HCT116 (cell line): ENCODE measurements around the gene PCCB. TPM values are rescaled to one million over a fixed set of nuclear protein-coding genes. Genes with fewer than 3 reads are reported as not detected.

Source experiments
- ATAC-seq: fragments of 200-7000 bp; cut with Tn5 transposase; 2 replicates; pipeline ENCODE4 v1.9.1; 2020; ENCODE audit warnings: mild to moderate bottlenecking, moderate library complexity
- BruUV-seq: library from RNA; stranded (reverse); fragments of 400-500 nt; replicated peaks from 2 replicates; lab custom pipeline; 2021; lab: Mats Ljungman, UMichigan
- CTCF ChIA-PET: fragments of 300-600 bp; sonication (Branson Sonifier 250); formaldehyde crosslinking; loops from one replicate; lab custom pipeline; 2021; ENCODE audit warnings: antibody characterized with exemption; lab: Charles Lee
- POLR2A ChIA-PET: fragments of 300-600, 350-600 bp; sonication (Branson Sonifier 250); formaldehyde crosslinking; loops from one replicate; lab custom pipeline; 2021; ENCODE audit warnings: antibody characterized with exemption; lab: Charles Lee
- RAD21 ChIA-PET, 2 experiments: fragments of 300-600 bp; sonication (Branson Sonifier 250); formaldehyde crosslinking; loops; one replicate each; lab custom pipeline; 2023; ENCODE audit warnings: low total read pairs in 2 of 2; ENCODE audit not compliant: uncharacterized antibody in 2 of 2, unreplicated experiment in 2 of 2, low non-redundant PET in 1 of 2; lab: Charles Lee
- DNase-seq: peaks from one replicate; pipeline ENCODE4 v3.0.0-alpha.2; 2010; ENCODE audit warnings: low read depth, low spot score
- H2AFZ ChIP-seq: fragments of 200-600 bp; shearing (Covaris generic), sonication (generic); 2 replicates; pipeline ENCODE4 v1.6.1; 2017; ENCODE audit warnings: low read depth, mixed run types, mixed read lengths, antibody characterized with exemption, low read length; ENCODE audit not compliant: poor library complexity, severe bottlenecking
- H3K27ac ChIP-seq: 2 replicates; pipeline ENCODE4 v1.5.1; 2012; ENCODE audit warnings: low read depth, low read length
- H3K27me3 ChIP-seq: fragments of 200-600 bp; sonication (generic); 2 replicates; pipeline ENCODE4 v1.6.1; 2016; ENCODE audit warnings: mixed run types, low read length, mixed read lengths; ENCODE audit not compliant: insufficient read depth
- H3K36me3 ChIP-seq, 2 experiments: fragments of 200-500 bp in 1 of 2; fragments of 200-600 bp in 1 of 2; sonication (Bioruptor generic) in 1 of 2; sonication (generic) in 1 of 2; 2 replicates each; pipeline versions ENCODE4 v1.5.1 to v1.6.1; 2014 to 2016; ENCODE audit warnings: low read length in 2 of 2, inconsistent platforms in 1 of 2, mixed read lengths in 1 of 2, mixed run types in 1 of 2; ENCODE audit not compliant: insufficient read depth in 2 of 2, control insufficient read depth in 1 of 2
- H3K4me1 ChIP-seq, 2 experiments: fragments of 200-600 bp in 1 of 2; sonication (generic) in 1 of 2; 2 replicates each; pipeline versions ENCODE4 v1.5.1 to v1.6.1; 2012 to 2017; ENCODE audit warnings: low read length in 2 of 2, inconsistent platforms in 1 of 2, mild to moderate bottlenecking in 1 of 2, mixed read lengths in 1 of 2, mixed run types in 1 of 2, moderate library complexity in 1 of 2; ENCODE audit not compliant: insufficient read depth in 2 of 2, control insufficient read depth in 1 of 2
- H3K4me2 ChIP-seq: fragments of 200-600 bp; sonication (generic); 2 replicates; pipeline ENCODE4 v1.6.1; 2017; ENCODE audit warnings: mixed run types, low read length, mixed read lengths
- H3K4me3 ChIP-seq, 2 experiments: fragments of 200-600 bp in 1 of 2; sonication (generic) in 1 of 2; replicated peaks in 1 of 2; 2 replicates each; pipeline ENCODE4 v1.5.1; 2011 to 2016; ENCODE audit warnings: low read length in 2 of 2, control low read depth in 1 of 2, low read depth in 1 of 2, mild to moderate bottlenecking in 1 of 2, mixed read lengths in 1 of 2, mixed run types in 1 of 2
- H3K79me2 ChIP-seq: fragments of 200-600 bp; sonication (generic); 2 replicates; pipeline ENCODE4 v1.6.1; 2017; ENCODE audit warnings: mild to moderate bottlenecking, mixed run types, low read length, moderate library complexity, mixed read lengths; ENCODE audit not compliant: insufficient read depth
- H3K9ac ChIP-seq: fragments of 200-600 bp; sonication (generic); 2 replicates; pipeline ENCODE4 v1.6.1; 2016; ENCODE audit warnings: low read length, mixed read lengths
- H3K9me2 ChIP-seq: fragments of 200-600 bp; sonication (generic), shearing (Covaris generic); 2 replicates; pipeline ENCODE4 v1.6.1; 2017; ENCODE audit warnings: mixed run types, mild to moderate bottlenecking, moderate library complexity; ENCODE audit not compliant: insufficient read depth
- H3K9me3 ChIP-seq, 2 experiments: fragments of 200-500 bp in 1 of 2; fragments of 200-600 bp in 1 of 2; sonication (Bioruptor generic) in 1 of 2; sonication (generic) in 1 of 2; 2 replicates each; pipeline ENCODE4 v1.6.1; 2014 to 2017; ENCODE audit warnings: low read length in 2 of 2, mixed read lengths in 2 of 2, inconsistent platforms in 1 of 2, low read depth in 1 of 2, mild to moderate bottlenecking in 1 of 2, mixed run types in 1 of 2, moderate library complexity in 1 of 2; ENCODE audit not compliant: control insufficient read depth in 1 of 2, insufficient read depth in 1 of 2
- H4K20me1 ChIP-seq: fragments of 200-600 bp; sonication (generic), shearing (Covaris generic); 2 replicates; pipeline ENCODE4 v1.6.1; 2017; ENCODE audit warnings: mixed run types, mild to moderate bottlenecking, moderate library complexity; ENCODE audit not compliant: insufficient read depth
- CBX3 ChIP-seq: IDR thresholded peaks from 2 replicates; pipeline ENCODE4 v1.6.1; 2012; ENCODE audit warnings: low read depth
- CEBPB ChIP-seq: IDR thresholded peaks from 2 replicates; pipeline ENCODE4 v1.6.1; 2012; ENCODE audit warnings: low read depth
- ELF1 ChIP-seq: IDR thresholded peaks from 2 replicates; pipeline ENCODE4 v1.6.1; 2012; ENCODE audit warnings: low read depth, borderline replicate concordance
- EZH2 ChIP-seq: fragments of 200-600 bp; sonication (generic); IDR thresholded peaks from 2 replicates; pipeline ENCODE4 v1.6.1; 2017; ENCODE audit warnings: antibody characterized with exemption, mixed run types
- EZH2phosphoT487 ChIP-seq: fragments of 200-600 bp; IDR thresholded peaks from 2 replicates; pipeline ENCODE4 v1.6.1; 2018; ENCODE audit warnings: antibody characterized with exemption, borderline replicate concordance
- FOSL1 ChIP-seq: IDR thresholded peaks from 2 replicates; pipeline ENCODE4 v1.6.1; 2012; ENCODE audit warnings: low read depth
- JUND ChIP-seq: IDR thresholded peaks from 2 replicates; pipeline ENCODE4 v1.6.1; 2012
- POLR2A ChIP-seq: IDR thresholded peaks from 2 replicates; pipeline ENCODE4 v1.7.0; 2011; ENCODE audit warnings: borderline replicate concordance; ENCODE audit not compliant: insufficient read depth, insufficient read length; ENCODE audit errors: extremely low read depth
- POLR2AphosphoS5 ChIP-seq: IDR thresholded peaks from 2 replicates; pipeline ENCODE4 v1.6.1; 2011; ENCODE audit warnings: mild to moderate bottlenecking, low read depth, low read length, moderate library complexity
- RAD21 ChIP-seq: IDR thresholded peaks from 2 replicates; pipeline ENCODE4 v1.6.1; 2012; ENCODE audit warnings: low read depth, mild to moderate bottlenecking
- SIN3A ChIP-seq: IDR thresholded peaks from 2 replicates; pipeline ENCODE4 v1.6.1; 2012; ENCODE audit warnings: low read depth
- SP1 ChIP-seq: IDR thresholded peaks from 2 replicates; pipeline ENCODE4 v1.6.1; 2012; ENCODE audit warnings: low read depth
- SRF ChIP-seq: IDR thresholded peaks from 2 replicates; pipeline ENCODE4 v1.6.1; 2012; ENCODE audit warnings: low read depth
- TCF7L2 ChIP-seq: IDR thresholded peaks from 2 replicates; pipeline ENCODE4 v1.7.0; 2011; ENCODE audit warnings: borderline replicate concordance, inconsistent platforms; ENCODE audit not compliant: insufficient read depth, insufficient read length; ENCODE audit errors: extremely low read depth
- YY1 ChIP-seq: IDR thresholded peaks from 2 replicates; pipeline ENCODE4 v1.6.1; 2011; ENCODE audit warnings: low read length, low read depth, moderate library complexity, mild to moderate bottlenecking; ENCODE audit not compliant: insufficient replicate concordance; ENCODE audit errors: extremely low read depth
- ZBTB33 ChIP-seq: IDR thresholded peaks from 2 replicates; pipeline ENCODE4 v1.6.1; 2011; ENCODE audit warnings: mild to moderate bottlenecking, low read length, moderate library complexity; ENCODE audit not compliant: insufficient replicate concordance; ENCODE audit errors: extremely low read depth
- ZFX ChIP-seq: fragments of 450-650 bp; IDR thresholded peaks from 2 replicates; pipeline ENCODE4 v1.6.1; 2017
- intact Hi-C: fragments of 100-400 bp; cut with micrococcal nuclease; formaldehyde crosslinking; loops from 2 replicates; pipeline ENCODE4 v1.10.0; 2022
- total RNA-seq: library from RNA; stranded (reverse); gene quantifications from one replicate; pipeline ENCODE4 v1.2.1, GENCODE V29; 2021; ENCODE audit not compliant: unreplicated experiment
- TF ChIP-seq, protein P1 (sequence below), 3 experiments: fragments of 200-600 bp in 1 of 3; sonication (generic) in 1 of 3; IDR thresholded peaks in 2 of 3; conservative IDR thresholded peaks in 1 of 3; 2 replicates each; pipeline ENCODE4 v1.5.1; 2012 to 2017; ENCODE audit warnings: low read depth in 2 of 3, low read length in 2 of 3, antibody characterized with exemption in 1 of 3, borderline replicate concordance in 1 of 3, control low read depth in 1 of 3, mild to moderate bottlenecking in 1 of 3, mixed read lengths in 1 of 3, mixed run types in 1 of 3, moderate library complexity in 1 of 3; ENCODE audit not compliant: insufficient read depth in 1 of 3
- TF ChIP-seq, protein P2 (sequence below): IDR thresholded peaks from 2 replicates; pipeline ENCODE4 v1.6.1; 2012
- TF ChIP-seq, protein P3 (sequence below): IDR thresholded peaks from 2 replicates; pipeline ENCODE4 v1.6.1; 2012; ENCODE audit warnings: low read depth

The PCCB gene
- total RNA-seq, 1 experiment from 2014 or later: 48.9 TPM

GRCh38 chr3:136262559-136262958, 12.4 kb downstream of the PCCB start:
- Histone ChIP-seq H3K9ac (no peak overlapping the region), H3K4me1 (peaks cover 0 to 4% of the 10 kb centered on the region in 2 experiments; a peak in 1 of 4 replicates), H3K4me2 (no peak overlapping the region), H2AFZ (no peak overlapping the region), H3K9me2 (no peaks in the 10 kb centered on the region), H3K27me3 (no peaks in the 10 kb centered on the region), H3K79me2 (no peaks in the 10 kb centered on the region), H3K4me3 (no peak overlapping the region), H3K9me3 (no peaks in the 10 kb centered on the region), H3K36me3 (peaks cover 8 to 34% of the 10 kb centered on the region in 2 experiments; a peak in 3 of 4 replicates), H4K20me1 (no peaks in the 10 kb centered on the region), H3K27ac (no peak overlapping the region)
- TF ChIP-seq CBX3 (no peak), YY1 (no peak), POLR2AphosphoS5 (no peak), EZH2 (no peak), JUND (no peak), POLR2A (no peak), TCF7L2 (no peak), SRF (no peak), RAD21 (no peak), ZBTB33 (no peak), EZH2phosphoT487 (no peak), CEBPB (no peak), ELF1 (no peak), SP1 (no peak), FOSL1 (no peak), ZFX (no peak), SIN3A (no peak)
- TF ChIP-seq, protein P1, sequence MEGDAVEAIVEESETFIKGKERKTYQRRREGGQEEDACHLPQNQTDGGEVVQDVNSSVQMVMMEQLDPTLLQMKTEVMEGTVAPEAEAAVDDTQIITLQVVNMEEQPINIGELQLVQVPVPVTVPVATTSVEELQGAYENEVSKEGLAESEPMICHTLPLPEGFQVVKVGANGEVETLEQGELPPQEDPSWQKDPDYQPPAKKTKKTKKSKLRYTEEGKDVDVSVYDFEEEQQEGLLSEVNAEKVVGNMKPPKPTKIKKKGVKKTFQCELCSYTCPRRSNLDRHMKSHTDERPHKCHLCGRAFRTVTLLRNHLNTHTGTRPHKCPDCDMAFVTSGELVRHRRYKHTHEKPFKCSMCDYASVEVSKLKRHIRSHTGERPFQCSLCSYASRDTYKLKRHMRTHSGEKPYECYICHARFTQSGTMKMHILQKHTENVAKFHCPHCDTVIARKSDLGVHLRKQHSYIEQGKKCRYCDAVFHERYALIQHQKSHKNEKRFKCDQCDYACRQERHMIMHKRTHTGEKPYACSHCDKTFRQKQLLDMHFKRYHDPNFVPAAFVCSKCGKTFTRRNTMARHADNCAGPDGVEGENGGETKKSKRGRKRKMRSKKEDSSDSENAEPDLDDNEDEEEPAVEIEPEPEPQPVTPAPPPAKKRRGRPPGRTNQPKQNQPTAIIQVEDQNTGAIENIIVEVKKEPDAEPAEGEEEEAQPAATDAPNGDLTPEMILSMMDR (IDR thresholded peaks at IDR 0.05 in 2 of 3, conservative IDR thresholded peaks at IDR 0.05 in 1 of 3; ENCODE audit: borderline replicate concordance in 1 of 3, insufficient read depth in 1 of 3, low read depth in 2 of 3, low read length in 2 of 3): no peak
- TF ChIP-seq, protein P2, sequence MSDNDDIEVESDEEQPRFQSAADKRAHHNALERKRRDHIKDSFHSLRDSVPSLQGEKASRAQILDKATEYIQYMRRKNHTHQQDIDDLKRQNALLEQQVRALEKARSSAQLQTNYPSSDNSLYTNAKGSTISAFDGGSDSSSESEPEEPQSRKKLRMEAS: no peak
- TF ChIP-seq, protein P3, sequence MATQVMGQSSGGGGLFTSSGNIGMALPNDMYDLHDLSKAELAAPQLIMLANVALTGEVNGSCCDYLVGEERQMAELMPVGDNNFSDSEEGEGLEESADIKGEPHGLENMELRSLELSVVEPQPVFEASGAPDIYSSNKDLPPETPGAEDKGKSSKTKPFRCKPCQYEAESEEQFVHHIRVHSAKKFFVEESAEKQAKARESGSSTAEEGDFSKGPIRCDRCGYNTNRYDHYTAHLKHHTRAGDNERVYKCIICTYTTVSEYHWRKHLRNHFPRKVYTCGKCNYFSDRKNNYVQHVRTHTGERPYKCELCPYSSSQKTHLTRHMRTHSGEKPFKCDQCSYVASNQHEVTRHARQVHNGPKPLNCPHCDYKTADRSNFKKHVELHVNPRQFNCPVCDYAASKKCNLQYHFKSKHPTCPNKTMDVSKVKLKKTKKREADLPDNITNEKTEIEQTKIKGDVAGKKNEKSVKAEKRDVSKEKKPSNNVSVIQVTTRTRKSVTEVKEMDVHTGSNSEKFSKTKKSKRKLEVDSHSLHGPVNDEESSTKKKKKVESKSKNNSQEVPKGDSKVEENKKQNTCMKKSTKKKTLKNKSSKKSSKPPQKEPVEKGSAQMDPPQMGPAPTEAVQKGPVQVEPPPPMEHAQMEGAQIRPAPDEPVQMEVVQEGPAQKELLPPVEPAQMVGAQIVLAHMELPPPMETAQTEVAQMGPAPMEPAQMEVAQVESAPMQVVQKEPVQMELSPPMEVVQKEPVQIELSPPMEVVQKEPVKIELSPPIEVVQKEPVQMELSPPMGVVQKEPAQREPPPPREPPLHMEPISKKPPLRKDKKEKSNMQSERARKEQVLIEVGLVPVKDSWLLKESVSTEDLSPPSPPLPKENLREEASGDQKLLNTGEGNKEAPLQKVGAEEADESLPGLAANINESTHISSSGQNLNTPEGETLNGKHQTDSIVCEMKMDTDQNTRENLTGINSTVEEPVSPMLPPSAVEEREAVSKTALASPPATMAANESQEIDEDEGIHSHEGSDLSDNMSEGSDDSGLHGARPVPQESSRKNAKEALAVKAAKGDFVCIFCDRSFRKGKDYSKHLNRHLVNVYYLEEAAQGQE: no peak
- ChIA-PET POLR2A (interaction anchor here (0.7 kb wide), 1 partner anchor 13 kb away, joined by 3 read pairs; no protein-coding TSS in a partner anchor), CTCF (no interaction called here), RAD21 (no interaction called here)
- no peak for ATAC-seq
- BruUV-seq: no TSS peak
- no peak for DNase-seq
- intact Hi-C loops: no loop called here
